Vagina (tissue), 2 donors: Measurements from ENCODE around the gene FOXD4L1. TPM values are rescaled to one million over a fixed set of nuclear protein-coding genes. Genes with fewer than 3 reads are reported as not detected.
A peak's percentile ranks its signal among the peaks of the same experiment; 100 is the strongest.
"Not testable (repeated sequence)": the region's sequence is repeated elsewhere in the genome, so short reads cannot be mapped to it uniquely, and the experiment has no call there.

Source experiments
- DNase-seq, 2 donors: peaks; one replicate each; pipeline ENCODE4 v3.0.0-alpha.2; 2017; ENCODE audit errors: extremely low spot score in 2 of 2
- H3K27ac ChIP-seq: fragments of 200-600 bp; sonication (generic); one replicate; pipeline ENCODE4 v1.5.1; 2019
- H3K27me3 ChIP-seq: fragments of 200-600 bp; sonication (generic); one replicate; pipeline ENCODE4 v1.5.1; 2019
- H3K36me3 ChIP-seq, 2 donors: fragments of 200-600 bp; sonication (generic); one replicate each; pipeline ENCODE4 v1.5.1; 2017 to 2019
- H3K4me1 ChIP-seq: fragments of 200-600 bp; sonication (generic); one replicate; pipeline ENCODE4 v1.5.1; 2019
- H3K4me3 ChIP-seq, 2 donors: fragments of 200-600 bp; sonication (generic); 1 replicate in 1 of 2; 2 replicates in 1 of 2; pipeline ENCODE4 v1.5.1; 2016 to 2019
- H3K9me3 ChIP-seq: fragments of 200-600 bp; sonication (generic); one replicate; pipeline ENCODE4 v1.5.1; 2019
- POLR2AphosphoS5 ChIP-seq, 2 donors: sonication (generic); formaldehyde crosslinking; IDR thresholded peaks; one replicate each; pipeline ENCODE4 v1.9.0; 2017; ENCODE audit warnings: antibody characterized with exemption in 2 of 2, mild to moderate bottlenecking in 2 of 2, low read depth in 1 of 2; ENCODE audit not compliant: insufficient read depth in 1 of 2
- intact Hi-C: fragments of 100-400 bp; cut with DNase I; formaldehyde crosslinking; loops from one replicate; pipeline ENCODE4 v1.15.1; 2023
- total RNA-seq: library from RNA; depleted of rRNA; stranded (reverse); fragments of >200 nt; gene quantifications from one replicate; pipeline ENCODE4 v1.2.3, GENCODE V29; 2016

The FOXD4L1 gene
- total RNA-seq, 1 donor from 2014 or later = not detected

DNA sequence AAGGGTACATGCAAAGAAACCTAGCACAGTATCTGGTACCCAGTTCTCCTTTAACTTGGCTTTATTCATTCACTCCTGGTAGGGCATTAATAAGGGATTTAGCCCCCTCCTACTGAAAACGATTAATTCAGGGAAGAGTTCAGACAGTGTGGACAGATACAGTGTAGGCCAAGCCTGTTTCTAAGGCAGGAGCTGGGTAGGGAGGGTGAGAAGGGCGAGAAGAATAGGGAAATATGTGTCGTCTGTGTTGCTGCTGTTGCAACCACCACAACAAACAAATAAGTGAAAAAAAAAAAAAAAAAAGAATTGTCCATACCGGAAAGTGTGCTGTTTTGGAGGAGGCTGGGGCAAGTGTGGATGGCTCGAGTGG is 42.4 kb downstream of the FOXD4L1 start:
- H3K4me1 ChIP-seq, H3K4me3 ChIP-seq, H3K27ac ChIP-seq, H3K27me3 ChIP-seq, DNase-seq, H3K9me3 ChIP-seq, intact Hi-C loops, H3K36me3 ChIP-seq: not testable (repeated sequence)

DNA sequence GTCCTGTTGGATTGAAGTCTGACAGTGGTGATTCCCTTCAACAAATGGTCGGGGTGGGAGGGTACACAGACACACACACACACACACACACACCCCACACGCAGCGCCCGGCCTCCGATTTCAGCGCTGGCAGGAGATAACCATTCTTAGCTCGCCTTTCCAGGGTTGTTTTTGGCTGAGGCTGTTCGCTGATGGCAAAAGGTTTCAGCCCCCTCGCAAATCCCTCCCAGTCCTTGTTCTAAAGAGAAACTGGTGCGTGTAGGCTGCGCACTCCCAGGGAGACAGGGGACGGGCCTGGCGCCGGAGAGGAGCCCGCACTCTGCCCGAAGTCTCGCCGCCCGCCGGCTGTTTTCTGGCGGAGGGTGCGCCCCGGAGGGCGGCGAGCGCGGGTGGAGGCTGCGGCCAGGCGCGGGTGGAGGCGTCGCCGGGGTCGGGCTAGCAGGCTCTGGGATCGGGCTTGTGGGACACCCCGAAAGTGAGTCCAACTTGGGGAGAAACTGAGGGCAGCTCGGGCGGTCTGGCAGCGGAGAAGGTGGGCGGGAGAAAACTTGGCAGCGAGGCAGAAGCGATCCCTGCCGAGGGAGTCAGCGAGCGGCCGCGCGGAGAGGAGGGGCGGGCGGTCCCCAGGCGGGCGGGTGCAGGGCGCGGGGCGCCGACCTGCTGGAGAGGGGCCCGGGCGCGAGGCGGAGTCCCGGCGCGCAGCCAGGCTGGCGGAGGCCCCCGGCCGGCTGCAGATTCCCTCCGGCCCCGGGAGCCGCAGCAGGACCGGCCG is 42.9 kb downstream of the FOXD4L1 start:
- DNase-seq = peak in 1 of 2 donors; percentile 84
- H3K4me1 ChIP-seq, H3K36me3 ChIP-seq, intact Hi-C loops, H3K9me3 ChIP-seq, H3K27me3 ChIP-seq: not testable (repeated sequence)
- peak in 1 of 2 donors; percentile 22 for TF ChIP-seq POLR2AphosphoS5 (IDR thresholded peaks at IDR 0.05; ENCODE audit: insufficient read depth in 1 of 2, low read depth in 1 of 2)
- Histone ChIP-seq H3K27ac (peak overlapping the region; percentile 83), H3K4me3 (peak overlapping the region; percentile 55 to 62)

DNA sequence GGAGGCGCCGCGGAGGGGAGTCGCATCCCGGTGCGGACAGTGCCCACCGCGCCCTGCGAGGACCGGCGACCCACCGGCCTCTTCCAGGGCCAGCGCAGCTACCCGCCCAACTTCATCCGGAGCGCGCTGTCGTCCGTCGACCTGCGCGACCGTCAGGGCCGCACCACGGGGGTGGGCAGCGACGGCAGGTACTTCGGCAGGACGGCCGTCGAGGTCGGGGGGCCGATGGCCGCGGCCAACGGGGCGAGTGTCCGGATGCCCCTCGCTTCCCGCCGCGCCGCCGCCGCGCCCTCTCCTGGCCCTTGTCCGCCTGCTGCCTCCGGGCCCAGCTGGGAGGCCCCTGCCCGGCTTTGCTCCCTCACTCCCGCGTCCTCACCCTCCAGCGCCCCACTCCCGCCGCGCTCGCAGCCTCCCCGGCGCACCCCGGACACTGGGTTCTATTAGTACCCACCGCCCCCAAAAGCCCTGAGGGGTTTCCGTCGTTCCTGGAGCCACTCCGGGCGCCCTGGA is 43.6 kb downstream of the FOXD4L1 start:
- H3K9me3 ChIP-seq, intact Hi-C loops, H3K36me3 ChIP-seq, H3K4me1 ChIP-seq, DNase-seq, H3K27me3 ChIP-seq: not testable (repeated sequence)
- Histone ChIP-seq H3K27ac (peak overlapping the region; percentile 83), H3K4me3 (peak overlapping the region; percentile 55 to 62)

DNA sequence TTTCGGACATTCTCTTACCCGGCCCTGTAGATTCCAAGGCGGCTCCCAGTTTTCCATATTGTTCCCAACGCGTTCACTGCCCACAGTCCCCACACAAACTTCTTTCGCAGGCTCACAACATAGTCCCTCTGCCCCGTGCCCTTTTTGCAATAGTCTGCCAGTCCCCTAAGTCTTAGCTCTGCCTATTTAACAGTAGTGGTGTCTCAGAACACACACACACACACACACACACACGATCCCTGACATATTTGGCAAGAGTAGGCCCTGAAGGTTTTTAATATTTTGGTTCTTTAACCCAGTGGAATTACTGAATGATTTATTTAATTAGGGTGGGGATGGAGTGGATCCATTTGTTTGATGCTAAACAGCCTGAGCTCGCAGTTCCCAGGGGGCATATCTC is 44.1 kb downstream of the FOXD4L1 start:
- H3K4me3 ChIP-seq = peak overlapping the region; percentile 55 to 62

More for the DNA sequence above, 44.1 kb downstream of the FOXD4L1 start:
- peak overlapping the region; percentile 83 for H3K27ac ChIP-seq
- H3K27me3 ChIP-seq, intact Hi-C loops, H3K9me3 ChIP-seq, H3K4me1 ChIP-seq, DNase-seq, H3K36me3 ChIP-seq: not testable (repeated sequence)

Other genes starting within 250 kb of the FOXD4L1 start
- 1.7 TPM for gene PAX8, start 219.7 kb upstream of the FOXD4L1 start, total RNA-seq
- gene ZNG1B, start 61.0 kb upstream of the FOXD4L1 start, total RNA-seq = 19.2 TPM
- 9.3 TPM for gene RABL2A, start 128.6 kb downstream of the FOXD4L1 start, total RNA-seq